Endothelial cell of umbilical vein (primary cell): ENCODE measurements around the gene APP. TPM values are rescaled to one million over a fixed set of nuclear protein-coding genes. Genes with fewer than 3 reads are reported as not detected.

ENCODE experiments used
- BruUV-seq: library from RNA; stranded (reverse); fragments of 400-500 nt; replicated peaks from 2 replicates; lab custom pipeline; 2021; lab: Mats Ljungman, UMichigan
- CTCF ChIA-PET: fragments of 300-600, 350-600 bp; sonication (Branson Sonifier 250); formaldehyde crosslinking; loops from one replicate; lab custom pipeline; 2021; ENCODE audit warnings: antibody characterized with exemption, inconsistent platforms; lab: Charles Lee
- POLR2A ChIA-PET: fragments of 300-600, 350-600 bp; sonication (Branson Sonifier 250); formaldehyde crosslinking; loops from one replicate; lab custom pipeline; 2021; ENCODE audit warnings: antibody characterized with exemption, inconsistent platforms; lab: Charles Lee
- DNase-seq: peaks from one replicate; pipeline ENCODE4 v3.0.0-alpha.2; 2011; ENCODE audit warnings: low read depth, low spot score
- FAIRE-seq: peaks from 2 replicates; lab custom pipeline; 2011; peaks lifted over from hg19 to GRCh38; lab: Jason Lieb, UNC
- H2AFZ ChIP-seq: 2 replicates; pipeline ENCODE4 v1.6.0; 2012; ENCODE audit warnings: low read depth, low read length, control low read depth, inconsistent platforms
- H3K27ac ChIP-seq: 2 replicates; pipeline ENCODE4 v1.5.1; 2011; ENCODE audit warnings: low read depth, mild to moderate bottlenecking, control low read depth, low read length, moderate library complexity; ENCODE audit not compliant: insufficient read depth
- H3K27me3 ChIP-seq, 2 experiments: 2 replicates each; pipeline versions ENCODE4 v1.6.0 to v1.6.1; 2011; ENCODE audit warnings: low read length in 2 of 2, mixed read lengths in 1 of 2; ENCODE audit not compliant: control insufficient read depth in 2 of 2, insufficient read depth in 2 of 2
- H3K36me3 ChIP-seq, 2 experiments: 2 replicates in 1 of 2; 3 replicates in 1 of 2; pipeline ENCODE4 v1.5.1; 2011; ENCODE audit warnings: low read length in 2 of 2, mild to moderate bottlenecking in 1 of 2, moderate library complexity in 1 of 2; ENCODE audit not compliant: control insufficient read depth in 2 of 2, insufficient read depth in 2 of 2; ENCODE audit errors: extremely low read depth in 1 of 2
- H3K4me1 ChIP-seq: 3 replicates; pipeline ENCODE4 v1.5.1; 2011; ENCODE audit warnings: mild to moderate bottlenecking, low read length; ENCODE audit not compliant: control insufficient read depth, insufficient read depth; ENCODE audit errors: extremely low read depth
- H3K4me2 ChIP-seq: 2 replicates; pipeline ENCODE4 v1.6.1; 2011; ENCODE audit warnings: low read length, control low read depth, mixed read lengths; ENCODE audit not compliant: insufficient read depth
- H3K4me3 ChIP-seq, 3 experiments: fragments of 200-600 bp in 1 of 3; sonication (generic), shearing (Covaris generic) in 1 of 3; replicated peaks in 1 of 3; 2 replicates each; pipeline ENCODE4 v1.5.1; 2011 to 2016; ENCODE audit warnings: control low read depth in 3 of 3, low read length in 3 of 3, mild to moderate bottlenecking in 2 of 3, inconsistent platforms in 1 of 3, low read depth in 1 of 3, moderate library complexity in 1 of 3; ENCODE audit not compliant: insufficient read depth in 1 of 3
- H3K79me2 ChIP-seq: 2 replicates; pipeline ENCODE4 v1.6.0; 2012; ENCODE audit warnings: low read length, inconsistent platforms; ENCODE audit not compliant: control insufficient read depth, insufficient read depth
- H3K9ac ChIP-seq: replicated peaks from 2 replicates; pipeline ENCODE3; 2011; ENCODE audit warnings: low read length, control low read depth; ENCODE audit not compliant: insufficient read depth; ENCODE audit errors: extremely low read depth
- H3K9me1 ChIP-seq: replicated peaks from 3 replicates; pipeline ENCODE4 v1.6.0; 2011; ENCODE audit warnings: mild to moderate bottlenecking, low read length; ENCODE audit not compliant: control insufficient read depth, insufficient read depth; ENCODE audit errors: extremely low read depth
- H3K9me3 ChIP-seq: replicated peaks from 2 replicates; pipeline ENCODE4 v1.5.1; 2012; ENCODE audit warnings: low read length, inconsistent platforms; ENCODE audit not compliant: control insufficient read depth, insufficient read depth
- H4K20me1 ChIP-seq: replicated peaks from 2 replicates; pipeline ENCODE3; 2011; ENCODE audit warnings: mild to moderate bottlenecking, low read length; ENCODE audit not compliant: control insufficient read depth, insufficient read depth; ENCODE audit errors: extremely low read depth
- CTCF ChIP-seq, 2 donors: IDR thresholded peaks; 1 replicate in 1 of 2; 2 replicates in 1 of 2; pipeline ENCODE4 v1.5.1; 2011; ENCODE audit warnings: low read length in 2 of 2, mild to moderate bottlenecking in 2 of 2, moderate library complexity in 2 of 2, control low read depth in 1 of 2, inconsistent platforms in 1 of 2, low read depth in 1 of 2; ENCODE audit not compliant: insufficient read depth in 1 of 2; ENCODE audit errors: extremely low read depth in 1 of 2
- EZH2 ChIP-seq: IDR thresholded peaks from 2 replicates; pipeline ENCODE4 v1.6.1; 2012; ENCODE audit warnings: borderline replicate concordance, low read depth, mild to moderate bottlenecking, moderate library complexity, low read length, inconsistent platforms; ENCODE audit not compliant: severe bottlenecking
- FOS ChIP-seq: IDR thresholded peaks from 2 replicates; pipeline ENCODE4 v1.6.1; 2011; ENCODE audit warnings: mild to moderate bottlenecking, low read length, moderate library complexity, borderline replicate concordance; ENCODE audit not compliant: insufficient read depth
- GATA2 ChIP-seq: IDR thresholded peaks from 2 replicates; pipeline ENCODE4 v1.7.0; 2011; ENCODE audit warnings: low read depth, mild to moderate bottlenecking, moderate library complexity, mixed read lengths, low read length; ENCODE audit not compliant: insufficient read length, insufficient read depth
- JUN ChIP-seq: IDR thresholded peaks from 2 replicates; pipeline ENCODE4 v1.6.1; 2011; ENCODE audit warnings: borderline replicate concordance, low read depth; ENCODE audit not compliant: insufficient read length, insufficient read depth
- MAX ChIP-seq: IDR thresholded peaks from 2 replicates; pipeline ENCODE4 v1.6.1; 2011; ENCODE audit not compliant: insufficient read depth, insufficient read length
- MYC ChIP-seq: IDR thresholded peaks from one replicate; pipeline ENCODE4 v1.6.1; 2011; ENCODE audit warnings: mild to moderate bottlenecking, low read depth, low read length
- POLR2A ChIP-seq: IDR thresholded peaks from 2 replicates; pipeline ENCODE4 v1.6.1; 2012; ENCODE audit warnings: low read depth, mild to moderate bottlenecking, control low read depth, low read length
- POLR2AphosphoS5 ChIP-seq: IDR thresholded peaks from 2 replicates; pipeline ENCODE4 v1.6.1; 2012; ENCODE audit warnings: low read depth, mild to moderate bottlenecking, control low read depth, low read length, moderate library complexity; ENCODE audit not compliant: insufficient read depth
- dilution Hi-C: fragments of 300-500 bp; cut with MboI; formaldehyde crosslinking; loops from one replicate; pipeline ENCODE4 v1.15.0; 2019; ENCODE audit warnings: low sequenced_read_pairs; ENCODE audit not compliant: extremely low pct_ligation_motif_present
- intact Hi-C: fragments of 100-400 bp; cut with micrococcal nuclease; formaldehyde crosslinking; loops from one replicate; pipeline ENCODE4 v1.10.0; 2022
- polyA plus RNA-seq, 4 experiments: library from polyadenylated mRNA; depleted of rRNA in 3 of 4; stranded (reverse) in 3 of 4; unstranded in 1 of 4; fragments of >200 nt; gene quantifications; 2 replicates each; pipeline versions ENCODE4 v1.2.1 to v1.2.3, GENCODE V29; 2011 to 2012; ENCODE audit warnings: missing spikeins in 1 of 4
- total RNA-seq: library from RNA; stranded (reverse); gene quantifications from 2 replicates; pipeline ENCODE4 v1.2.3, GENCODE V29; 2021

Gene APP
- total and polyA plus RNA-seq, 2 donors (not counting 3 experiments of a cell fraction or from before 2014, with no cell fraction given) = 914 to 928 TPM

- H3K79me2 ChIP-seq = peaks cover 80% of the 10 kb centered on the region
- H3K27me3 ChIP-seq = no peaks in the 10 kb centered on the region
- H2AFZ ChIP-seq = no peak overlapping the region
- CTCF ChIA-PET = interaction anchor here (1.0 kb wide), 1 partner anchor 9 kb away, joined by 3 read pairs; no protein-coding TSS in a partner anchor
- no TSS peak for BruUV-seq
- POLR2A ChIA-PET = no interaction called here
- H3K27ac ChIP-seq = no peak overlapping the region
- intact Hi-C loops = no loop called here
- DNase-seq = no peak
- H3K36me3 ChIP-seq = peaks cover 0 to 10% of the 10 kb centered on the region in 2 experiments
- no peaks in the 10 kb centered on the region for H3K9me3 ChIP-seq
- TF ChIP-seq POLR2AphosphoS5 (no peak), CTCF (IDR thresholded peaks at IDR 0.05; ENCODE audit: extremely low read depth in 1 of 2, insufficient read depth in 1 of 2, low read depth in 1 of 2, low read length in 2 of 2) (no peak), JUN (no peak), GATA2 (no peak), EZH2 (no peak), FOS (no peak), POLR2A (no peak), MAX (no peak), MYC (no peak)
- dilution Hi-C loops = no loop called here
- peaks cover 9% of the 10 kb centered on the region for H4K20me1 ChIP-seq
- no peak overlapping the region for H3K4me3 ChIP-seq
- no peak overlapping the region for H3K9ac ChIP-seq
- peaks cover 2% of the 10 kb centered on the region for H3K4me1 ChIP-seq
- no peak for FAIRE-seq
- H3K9me1 ChIP-seq = no peaks in the 10 kb centered on the region
- no peak overlapping the region for H3K4me2 ChIP-seq
Observed at GRCh38 chr21:26055841-26056264, 114.7 kb downstream of the APP start.
